T-cell (primary cell): ENCODE data around the gene RMND5B. TPM values are rescaled to one million over a fixed set of nuclear protein-coding genes. Genes with fewer than 3 reads are reported as not detected.

ENCODE experiments used
- ATAC-seq, 4 experiments: fragments of 200-7000 bp in 3 of 4; fragments of 150-1000 bp in 1 of 4; cut with Tn5 transposase; replicated peaks in 1 of 4; 1 replicate in 3 of 4; 2 replicates in 1 of 4; pipeline ENCODE4 v1.10.0; 2021; ENCODE audit warnings: moderate library complexity in 3 of 4, mild to moderate bottlenecking in 2 of 4, moderate number of reproducible peaks in 1 of 4
- CTCF ChIA-PET, 2 donors: fragments of 300-600 bp; sonication (Branson Sonifier 250); formaldehyde crosslinking; loops; one replicate each; lab custom pipeline; 2022; ENCODE audit warnings: antibody characterized with exemption in 2 of 2; lab: Charles Lee
- POLR2A ChIA-PET, 2 donors: fragments of 300-600 bp; sonication (Branson Sonifier 250); formaldehyde crosslinking; loops; one replicate each; lab custom pipeline; 2022; ENCODE audit warnings: antibody characterized with exemption in 2 of 2; lab: Charles Lee
- DNase-seq, 35 experiments: peaks; one replicate each; pipeline versions ENCODE4 v3.0.0 to v3.0.0-alpha.2; 2013 to 2023
- H3K27ac ChIP-seq: one replicate; pipeline ENCODE4 v1.5.1; 2013; ENCODE audit warnings: low read length
- H3K27me3 ChIP-seq, 2 experiments: replicated peaks in 1 of 2; 1 replicate in 1 of 2; 2 replicates in 1 of 2; pipeline versions ENCODE4 v1.6.1 to v1.7.0; 2013; ENCODE audit warnings: low read length in 1 of 2, mixed read lengths in 1 of 2; ENCODE audit not compliant: control insufficient read depth in 2 of 2, insufficient read depth in 2 of 2; ENCODE audit errors: extremely low read depth in 1 of 2
- H3K36me3 ChIP-seq, 2 donors: 1 replicate in 1 of 2; 2 replicates in 1 of 2; pipeline versions ENCODE4 v1.6.1 to v1.7.0; 2013; ENCODE audit warnings: low read length in 1 of 2; ENCODE audit not compliant: control insufficient read depth in 2 of 2, insufficient read depth in 1 of 2; ENCODE audit errors: extremely low read depth in 1 of 2
- H3K4me1 ChIP-seq, 2 experiments: 1 replicate in 1 of 2; 2 replicates in 1 of 2; pipeline versions ENCODE4 v1.6.1 to v1.7.0; 2013; ENCODE audit warnings: low read length in 2 of 2, mixed read lengths in 1 of 2; ENCODE audit not compliant: insufficient read depth in 2 of 2, control insufficient read depth in 1 of 2; ENCODE audit errors: extremely low read depth in 1 of 2
- H3K4me3 ChIP-seq, 2 donors: 1 replicate in 1 of 2; 2 replicates in 1 of 2; pipeline versions ENCODE4 v1.5.1 to v1.7.0; 2013; ENCODE audit warnings: mild to moderate bottlenecking in 2 of 2, low read length in 1 of 2, moderate library complexity in 1 of 2; ENCODE audit not compliant: control insufficient read depth in 1 of 2; ENCODE audit errors: extremely low read depth in 1 of 2
- H3K9me3 ChIP-seq: 2 replicates; pipeline ENCODE4 v1.7.0; 2013
- H3K27ac Mint-ChIP-seq, 2 donors: one replicate each; pipeline ENCODE4 v1.8.0; 2020 to 2021; ENCODE audit warnings: mild to moderate bottlenecking in 2 of 2, mixed read lengths in 2 of 2
- H3K27me3 Mint-ChIP-seq, 2 donors: one replicate each; pipeline ENCODE4 v1.8.0; 2021 to 2022; ENCODE audit warnings: mixed read lengths in 2 of 2
- H3K36me3 Mint-ChIP-seq: one replicate; pipeline ENCODE4 v1.8.0; 2021; ENCODE audit warnings: mixed read lengths
- H3K4me1 Mint-ChIP-seq, 3 donors: one replicate each; pipeline ENCODE4 v1.8.0; 2020 to 2022; ENCODE audit warnings: mixed read lengths in 3 of 3, mild to moderate bottlenecking in 1 of 3
- H3K4me3 Mint-ChIP-seq, 3 donors: one replicate each; pipeline ENCODE4 v1.8.0; 2020 to 2022; ENCODE audit warnings: mild to moderate bottlenecking in 3 of 3, mixed read lengths in 3 of 3, moderate library complexity in 3 of 3
- H3K9me3 Mint-ChIP-seq, 3 donors: one replicate each; pipeline ENCODE4 v1.8.0; 2020 to 2022; ENCODE audit warnings: mixed read lengths in 3 of 3
- WGBS: methylation state at CpG from one replicate; pipeline ENCODE4 v1.1.5; 2013; ENCODE audit warnings: missing lambda C conversion rate; ENCODE audit not compliant: insufficient coverage; 5-methylcytosine and 5-hydroxymethylcytosine counted together
- total RNA-seq, 35 experiments: library from RNA in 6 of 35; stranded (reverse) in 6 of 35; fragments of 120-200 nt in 1 of 35; gene quantifications; one replicate each; pipeline versions ENCODE4 v1.2.1 to v1.2.4 and lab custom pipeline; 2013 to 2026

Gene RMND5B
- total RNA-seq, 5 donors from 2014 or later (not counting 1 experiment from before 2014, with no cell fraction given) = 22.4 to 40.9 (median 34.7) TPM

- Histone ChIP-seq H3K27me3 (no peaks in the 10 kb centered on the region), H3K27ac (peak within 1 kb of the TSS; percentile 25), H3K4me3 (peak within 1 kb of the TSS; percentile 74 to 78), H3K4me1 (peaks cover 10 to 40% of the 10 kb centered on the region in 2 experiments), H3K36me3 (peaks cover 0 to 26% of the 10 kb centered on the region in 2 donors), H3K9me3 (no peaks in the 10 kb centered on the region)
- peak; percentile 97 to 99 (median 99) for ATAC-seq
- POLR2A ChIA-PET = interaction anchor here in 1 of 2 donors (0.6 kb wide), 1 partner anchor 20 kb away, joined by 13 read pairs; no protein-coding TSS in a partner anchor
- Mint-ChIP-seq H3K9me3 (no peaks in the 10 kb centered on the region), H3K27ac (peak within 1 kb of the TSS; percentile 88 to 90), H3K36me3 (peaks cover 15% of the 10 kb centered on the region), H3K4me3 (peak within 1 kb of the TSS; percentile 94 to 99 (median 98)), H3K4me1 (peaks cover 37 to 42% (median 42%) of the 10 kb centered on the region in 3 donors), H3K27me3 (no peaks in the 10 kb centered on the region)
- WGBS = under 1% methylated on average over 59 of the region's 68 CpGs
- peak; percentile 89 to 99 (median 93) for DNase-seq
- CTCF ChIA-PET = interaction anchor here (0.6 to 1.5 kb wide), 7 partner anchors 22 to 796 kb away, joined by 3 to 8 read pairs (median 4); no protein-coding TSS in a partner anchor
Measured at GRCh38 chr5:178153530-178154340, 22.9 kb downstream of the RMND5B start, which contains the start of gene NHP2. Gene NHP2, minus strand, starts transcription at chr5:178153885. Its CDS starts 68 bp downstream, at chr5:178153817.

- H3K9me3 ChIP-seq = no peaks in the 10 kb centered on the region
- no peak overlapping the region for H3K4me3 ChIP-seq
- Mint-ChIP-seq H3K36me3 (peaks cover 8% of the 10 kb centered on the region), H3K9me3 (no peaks in the 10 kb centered on the region), H3K27ac (no peak overlapping the region), H3K4me3 (peak overlapping the region in 1 of 3 donors; percentile 94), H3K27me3 (no peaks in the 10 kb centered on the region), H3K4me1 (peaks cover 34 to 38% (median 36%) of the 10 kb centered on the region in 3 donors)
- ChIA-PET POLR2A (no interaction called here), CTCF (interaction anchor here in 1 of 2 donors (1.7 kb wide), 1 partner anchor 39 kb away, joined by 4 read pairs; no protein-coding TSS in a partner anchor)
- peaks cover 10 to 34% of the 10 kb centered on the region in 2 experiments for H3K4me1 ChIP-seq
- peaks cover 0 to 4% of the 10 kb centered on the region in 2 experiments for H3K27me3 ChIP-seq
- WGBS = 80% methylated on average over 8 of the region's 8 CpGs
- ATAC-seq (no peak), DNase-seq (no peak)
- peaks cover 0 to 14% of the 10 kb centered on the region in 2 donors for H3K36me3 ChIP-seq
- H3K27ac ChIP-seq = no peak overlapping the region
Measured at GRCh38 chr5:178155065-178155464, 24.3 kb downstream of the RMND5B start.

- peaks cover 10 to 26% of the 10 kb centered on the region in 2 donors for H3K27me3 Mint-ChIP-seq
- no peak for DNase-seq
- H3K4me3 Mint-ChIP-seq = no peak overlapping the region
- peaks cover 6 to 13% (median 9%) of the 10 kb centered on the region in 3 donors for H3K4me1 Mint-ChIP-seq
- no peak overlapping the region for H3K4me3 ChIP-seq
- H3K27ac Mint-ChIP-seq = no peak overlapping the region
- WGBS = 100% methylated on average over 1 of the region's 5 CpGs
- H3K36me3 Mint-ChIP-seq = no peaks in the 10 kb centered on the region
- CTCF ChIA-PET = no interaction called here
- no peaks in the 10 kb centered on the region for H3K9me3 ChIP-seq
- no peaks in the 10 kb centered on the region for H3K36me3 ChIP-seq
- H3K9me3 Mint-ChIP-seq = no peaks in the 10 kb centered on the region
- ATAC-seq = no peak
- peaks cover 0 to 28% of the 10 kb centered on the region in 2 experiments for H3K27me3 ChIP-seq
- POLR2A ChIA-PET = no interaction called here
- no peak overlapping the region for H3K27ac ChIP-seq
- H3K4me1 ChIP-seq = peaks cover 0 to 8% of the 10 kb centered on the region in 2 experiments
Measured at GRCh38 chr5:178160176-178160575, 29.4 kb downstream of the RMND5B start.

- ChIA-PET CTCF (interaction anchor here in 1 of 2 donors (1.0 to 1.2 kb wide), 2 partner anchors 73 to 87 kb away, joined by 5 to 7 read pairs; no protein-coding TSS in a partner anchor), POLR2A (no interaction called here)
- Histone ChIP-seq H3K9me3 (no peaks in the 10 kb centered on the region), H3K4me3 (no peak overlapping the region), H3K27ac (no peak overlapping the region), H3K4me1 (peaks cover 0 to 8% of the 10 kb centered on the region in 2 experiments), H3K36me3 (no peaks in the 10 kb centered on the region), H3K27me3 (peaks cover 0 to 35% of the 10 kb centered on the region in 2 experiments)
- ATAC-seq = no peak
- WGBS = 84% methylated on average over 8 of the region's 9 CpGs
- Mint-ChIP-seq H3K27me3 (peaks cover 10 to 26% of the 10 kb centered on the region in 2 donors), H3K27ac (no peak overlapping the region), H3K36me3 (no peaks in the 10 kb centered on the region), H3K4me1 (peaks cover 6 to 13% (median 9%) of the 10 kb centered on the region in 3 donors), H3K4me3 (no peak overlapping the region), H3K9me3 (no peaks in the 10 kb centered on the region)
- no peak for DNase-seq
Measured at GRCh38 chr5:178162481-178162880, 31.7 kb downstream of the RMND5B start.

GRCh38 chr5:178163772-178164735 lies 33.2 kb downstream of the RMND5B start:
- Histone ChIP-seq H3K27me3 (peaks cover 0 to 35% of the 10 kb centered on the region in 2 experiments), H3K4me3 (no peak overlapping the region), H3K9me3 (no peaks in the 10 kb centered on the region), H3K4me1 (peaks cover 0 to 8% of the 10 kb centered on the region in 2 experiments), H3K27ac (no peak overlapping the region), H3K36me3 (no peaks in the 10 kb centered on the region)
- no peaks in the 10 kb centered on the region for H3K9me3 Mint-ChIP-seq
- H3K4me1 Mint-ChIP-seq = peaks cover 6 to 13% (median 9%) of the 10 kb centered on the region in 3 donors
- H3K4me3 Mint-ChIP-seq = peak overlapping the region in 1 of 3 donors; percentile 38
- no peaks in the 10 kb centered on the region for H3K36me3 Mint-ChIP-seq
- DNase-seq = peak; percentile 74 to 95 (median 89)
- ATAC-seq = peak; percentile 98 to 100 (median 100)
- 10% methylated on average over 27 of the region's 33 CpGs for WGBS
- ChIA-PET CTCF (interaction anchor here in 1 of 2 donors (0.7 to 1.2 kb wide), 2 partner anchors 75 to 93 kb away, joined by 4 to 7 read pairs; no protein-coding TSS in a partner anchor), POLR2A (no interaction called here)
- peaks cover 10 to 26% of the 10 kb centered on the region in 2 donors for H3K27me3 Mint-ChIP-seq
- H3K27ac Mint-ChIP-seq = no peak overlapping the region
